HG03066 (cell line): ENCODE data around the gene PSMD2.

Experiments
- ATAC-seq: cut with Tn5 transposase; IDR thresholded peaks from one replicate; pipeline ENCODE4 v1.9.1; 2021; ENCODE audit warnings: low read depth; ENCODE audit not compliant: unreplicated experiment

PSMD2 gene

DNA sequence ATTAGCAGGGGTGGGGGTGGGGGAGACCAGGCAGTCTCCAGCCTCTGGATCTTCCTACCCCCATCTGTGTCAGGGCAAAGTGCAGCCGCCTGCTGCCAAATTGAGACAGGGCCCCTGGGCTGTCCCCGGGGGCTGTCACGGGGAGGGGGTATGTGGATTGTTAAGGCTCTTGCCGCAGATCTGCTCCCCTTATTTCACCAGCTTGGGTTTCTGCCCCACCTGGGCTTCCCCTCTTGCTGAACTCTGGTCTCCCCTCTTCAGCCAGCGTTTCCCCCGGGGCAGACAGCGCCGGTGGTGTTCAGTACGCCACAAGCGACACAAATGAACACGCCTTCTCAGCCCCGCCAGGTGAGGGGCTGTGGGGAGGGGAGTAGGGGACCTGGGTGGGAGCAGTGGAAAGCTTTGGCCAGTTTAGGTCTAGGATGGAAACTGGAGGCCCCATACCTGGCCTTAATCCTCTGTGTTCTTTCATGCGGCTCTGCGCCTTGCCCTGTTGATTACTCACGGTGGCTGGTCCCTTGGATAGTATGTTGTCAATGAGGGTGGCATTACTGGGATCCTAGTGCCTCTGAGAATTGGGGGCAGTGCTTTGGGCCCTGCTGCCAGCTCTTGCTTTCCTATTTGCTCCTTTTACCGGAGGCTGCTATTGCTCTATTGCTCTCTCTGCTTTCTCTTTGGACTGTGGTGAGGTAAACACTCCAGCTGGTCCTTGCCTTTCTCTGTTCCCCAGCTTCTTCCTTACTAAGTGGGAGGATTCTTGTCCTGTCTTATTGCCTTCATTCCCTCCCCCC is 17.0 kb downstream of the PSMD2 start:
- ATAC-seq = no peak

DNA sequence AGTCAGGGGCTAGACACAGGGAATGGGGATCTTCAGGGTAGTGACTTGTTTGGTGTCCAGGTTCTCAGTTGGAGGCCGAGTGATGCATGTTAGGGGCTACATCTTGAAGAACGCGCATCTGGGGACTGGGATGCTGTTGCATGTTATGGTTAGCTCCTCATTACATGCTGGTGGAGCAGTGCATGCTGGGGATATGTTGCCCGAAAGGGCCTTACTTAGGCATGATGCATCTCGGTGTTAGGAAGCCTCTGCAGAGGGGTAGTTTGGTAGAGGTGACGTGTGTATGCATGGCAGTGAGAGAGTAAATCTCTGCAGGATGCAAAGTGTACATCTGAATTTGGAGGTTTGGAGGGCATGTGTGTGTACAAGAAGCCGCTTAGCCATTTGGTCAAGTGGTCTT is 17.8 kb downstream of the PSMD2 start:
- no peak for ATAC-seq

DNA sequence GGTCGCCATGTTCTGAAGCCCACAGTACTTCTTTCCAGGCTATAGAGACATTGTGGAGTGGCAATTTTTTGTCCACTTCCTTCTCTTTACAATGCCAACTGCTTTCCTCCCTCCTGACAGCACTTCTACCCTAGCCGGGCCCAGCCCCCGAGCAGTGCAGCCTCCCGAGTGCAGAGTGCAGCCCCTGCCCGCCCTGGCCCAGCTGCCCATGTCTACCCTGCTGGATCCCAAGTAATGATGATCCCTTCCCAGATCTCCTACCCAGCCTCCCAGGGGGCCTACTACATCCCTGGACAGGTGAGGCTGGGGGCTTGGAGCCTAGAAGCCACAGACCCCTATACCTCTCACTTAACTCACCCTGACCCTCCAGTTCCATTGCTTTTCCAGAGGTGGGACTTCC is 18.2 kb downstream of the PSMD2 start:
- ATAC-seq = no peak

DNA sequence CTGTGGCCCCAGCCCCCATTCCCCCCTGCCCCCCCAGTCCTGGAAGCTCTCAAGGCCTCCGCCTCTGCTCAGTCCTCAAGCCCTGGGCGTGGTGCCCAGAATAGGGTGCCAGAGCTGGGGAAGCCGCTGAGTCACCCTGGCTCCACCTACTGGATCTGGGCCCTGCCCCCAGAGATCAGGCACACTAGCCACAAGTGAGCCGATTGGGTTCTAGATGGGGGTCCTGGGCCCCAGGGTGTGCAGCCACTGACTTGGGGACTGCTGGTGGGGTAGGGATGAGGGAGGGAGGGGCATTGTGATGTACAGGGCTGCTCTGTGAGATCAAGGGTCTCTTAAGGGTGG is 21.0 kb downstream of the PSMD2 start:
- no peak for ATAC-seq

DNA sequence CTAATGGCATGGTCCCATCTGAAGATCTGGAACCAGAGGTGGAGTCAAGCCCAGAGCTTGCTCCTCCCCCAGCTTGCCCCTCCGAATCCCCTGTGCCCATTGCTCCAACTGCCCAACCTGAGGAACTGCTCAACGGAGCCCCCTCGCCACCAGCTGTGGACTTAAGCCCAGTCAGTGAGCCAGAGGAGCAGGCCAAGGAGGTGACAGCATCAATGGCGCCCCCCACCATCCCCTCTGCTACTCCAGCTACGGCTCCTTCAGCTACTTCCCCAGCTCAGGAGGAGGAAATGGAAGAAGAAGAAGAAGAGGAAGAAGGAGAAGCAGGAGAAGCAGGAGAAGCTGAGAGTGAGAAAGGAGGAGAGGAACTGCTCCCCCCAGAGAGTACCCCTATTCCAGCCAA is 22.6 kb downstream of the PSMD2 start:
- ATAC-seq = no peak

DNA sequence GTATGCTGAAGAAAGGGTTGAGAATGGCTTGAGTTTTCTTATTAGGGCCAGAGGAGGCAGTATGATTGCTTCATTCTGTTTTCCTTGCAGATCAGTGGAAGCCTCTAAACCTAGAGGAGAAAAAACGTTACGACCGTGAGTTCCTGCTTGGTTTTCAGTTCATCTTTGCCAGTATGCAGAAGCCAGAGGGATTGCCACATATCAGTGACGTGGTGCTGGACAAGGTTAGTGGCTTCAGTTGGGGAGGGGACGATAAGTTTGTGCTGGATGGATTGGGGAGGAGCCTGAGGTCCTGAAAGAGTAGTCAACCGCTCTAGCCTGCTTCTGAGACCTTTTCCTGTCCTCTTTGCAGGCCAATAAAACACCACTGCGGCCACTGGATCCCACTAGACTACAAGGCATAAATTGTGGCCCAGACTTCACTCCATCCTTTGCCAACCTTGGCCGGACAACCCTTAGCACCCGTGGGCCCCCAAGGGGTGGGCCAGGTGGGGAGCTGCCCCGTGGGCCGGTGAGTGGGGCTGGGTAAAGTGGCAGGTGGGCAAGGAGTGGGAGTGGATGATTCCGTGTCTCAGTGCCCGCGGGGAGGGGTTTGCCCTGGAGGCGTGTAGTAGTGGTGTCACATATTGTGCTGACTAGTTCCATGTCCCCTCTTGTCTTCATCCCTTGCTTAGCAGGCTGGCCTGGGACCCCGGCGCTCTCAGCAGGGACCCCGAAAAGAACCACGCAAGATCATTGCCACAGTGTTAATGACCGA is 23.9 kb downstream of the PSMD2 start:
- no peak for ATAC-seq

DNA sequence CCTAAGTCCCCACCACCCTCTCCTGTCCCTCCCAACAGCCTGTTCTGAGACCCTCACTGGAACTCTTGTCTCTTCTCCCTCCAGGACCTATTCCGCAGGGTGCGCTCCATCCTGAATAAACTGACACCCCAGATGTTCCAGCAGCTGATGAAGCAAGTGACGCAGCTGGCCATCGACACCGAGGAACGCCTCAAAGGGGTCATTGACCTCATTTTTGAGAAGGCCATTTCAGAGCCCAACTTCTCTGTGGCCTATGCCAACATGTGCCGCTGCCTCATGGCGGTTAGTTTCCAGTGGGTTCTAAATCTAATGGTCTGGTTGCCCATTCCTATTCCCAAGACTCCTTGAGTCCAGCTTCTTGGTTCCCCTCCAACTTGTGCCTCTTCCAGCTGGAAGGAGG is 24.7 kb downstream of the PSMD2 start:
- ATAC-seq = no peak

DNA sequence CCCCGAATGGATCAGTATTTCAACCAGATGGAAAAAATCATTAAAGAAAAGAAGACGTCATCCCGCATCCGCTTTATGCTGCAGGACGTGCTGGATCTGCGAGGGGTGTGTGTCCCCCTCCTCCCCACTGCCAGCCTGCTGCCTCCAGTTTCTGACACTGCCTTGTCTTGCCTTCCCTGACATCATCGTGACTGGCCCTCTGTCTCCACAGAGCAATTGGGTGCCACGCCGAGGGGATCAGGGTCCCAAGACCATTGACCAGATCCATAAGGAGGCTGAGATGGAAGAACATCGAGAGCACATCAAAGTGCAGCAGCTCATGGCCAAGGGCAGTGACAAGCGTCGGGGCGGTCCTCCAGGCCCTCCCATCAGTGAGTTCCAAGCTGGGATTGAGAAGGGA is 26.2 kb downstream of the PSMD2 start:
- no peak for ATAC-seq

DNA sequence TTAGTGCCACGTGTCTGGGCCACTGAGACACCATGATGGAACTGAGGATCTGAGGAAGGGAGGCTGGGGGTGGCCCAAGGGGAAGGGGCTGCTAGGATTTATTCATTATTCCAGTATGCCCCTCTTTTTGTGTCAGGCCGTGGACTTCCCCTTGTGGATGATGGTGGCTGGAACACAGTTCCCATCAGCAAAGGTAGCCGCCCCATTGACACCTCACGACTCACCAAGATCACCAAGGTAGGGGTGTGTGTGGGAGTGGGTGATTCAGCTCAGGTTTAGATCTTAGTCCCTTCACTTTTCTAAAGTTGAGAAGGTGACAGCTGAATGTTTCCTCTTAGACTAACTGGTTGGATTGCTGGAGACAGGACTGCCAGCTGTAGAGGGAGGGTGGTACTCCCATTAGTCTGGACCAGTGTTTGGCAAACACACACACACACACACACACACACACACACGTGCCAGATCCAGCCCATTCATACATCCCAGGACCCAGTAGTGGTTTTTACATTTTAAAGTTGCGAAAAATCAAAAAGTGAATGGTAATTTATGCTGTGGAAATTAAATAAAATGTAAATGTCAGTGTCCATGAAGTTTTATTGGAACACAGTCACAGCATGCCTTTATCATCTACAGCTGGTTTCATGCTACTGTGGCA is 26.8 kb downstream of the PSMD2 start:
- no peak for ATAC-seq

DNA sequence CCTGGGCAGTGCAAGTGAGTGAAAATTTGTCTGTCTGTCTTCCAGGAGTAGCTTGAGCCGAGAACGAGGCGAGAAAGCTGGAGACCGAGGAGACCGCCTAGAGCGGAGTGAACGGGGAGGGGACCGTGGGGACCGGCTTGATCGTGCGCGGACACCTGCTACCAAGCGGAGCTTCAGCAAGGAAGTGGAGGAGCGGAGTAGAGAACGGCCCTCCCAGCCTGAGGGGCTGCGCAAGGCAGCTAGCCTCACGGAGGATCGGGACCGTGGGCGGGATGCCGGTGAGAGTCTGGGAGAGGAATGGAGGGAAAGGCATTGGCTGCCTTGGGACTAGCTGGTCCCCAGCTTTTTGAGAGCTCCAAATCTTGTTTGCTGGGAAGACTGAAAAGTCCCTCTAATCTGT is 28.1 kb downstream of the PSMD2 start:
- ATAC-seq = no peak

DNA sequence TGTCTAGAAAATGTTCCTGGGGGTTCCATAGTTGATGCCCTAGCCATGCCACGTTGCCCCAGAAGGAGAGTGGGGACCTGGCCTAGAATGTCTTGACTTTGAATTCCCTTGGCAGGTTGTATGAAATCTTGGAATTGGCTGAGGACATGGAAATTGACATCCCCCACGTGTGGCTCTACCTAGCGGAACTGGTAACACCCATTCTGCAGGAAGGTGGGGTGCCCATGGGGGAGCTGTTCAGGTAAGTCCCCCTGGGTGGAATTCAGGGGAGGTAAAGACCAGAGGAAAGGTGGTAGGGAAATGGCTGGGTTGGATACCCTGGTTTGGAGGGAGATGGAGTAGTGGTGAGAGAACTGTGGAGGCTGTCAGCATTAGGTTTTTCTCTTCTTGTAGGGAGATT is 29.5 kb downstream of the PSMD2 start:
- no peak for ATAC-seq

DNA sequence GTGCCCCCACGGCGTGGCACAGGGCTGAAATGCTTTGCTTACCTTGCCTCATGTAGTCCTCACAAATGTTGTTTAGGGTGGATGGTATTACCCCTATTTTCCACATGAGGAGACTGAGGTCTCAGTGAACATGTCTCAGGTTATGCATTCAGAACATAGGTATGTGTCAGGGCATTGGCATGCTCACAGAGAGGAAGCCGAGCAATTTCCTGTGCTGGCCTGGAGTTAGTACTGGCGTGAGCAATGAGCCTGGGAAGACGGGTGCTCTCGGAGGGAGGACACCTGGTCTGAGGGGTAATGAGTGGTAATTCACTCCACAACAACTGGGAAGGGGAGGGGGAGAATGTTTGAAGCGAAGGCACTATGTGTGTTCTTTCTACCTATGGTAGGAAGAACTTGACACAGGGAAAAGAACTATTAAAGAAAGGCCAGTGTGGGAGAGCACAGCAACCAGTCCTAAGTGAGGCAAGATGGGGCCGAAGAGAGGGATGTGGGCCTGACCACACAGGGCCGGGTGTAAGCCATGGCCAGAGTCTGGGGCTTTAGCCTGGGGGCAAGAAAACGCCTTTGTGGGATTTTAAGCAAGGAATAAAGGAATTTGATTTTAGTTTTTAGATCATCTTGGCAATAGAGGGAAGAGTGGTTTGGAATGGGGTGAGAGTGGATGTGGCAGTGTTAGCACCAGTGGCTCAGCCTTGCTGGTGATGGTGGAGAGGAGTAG is 33.5 kb downstream of the PSMD2 start:
- ATAC-seq = no peak

DNA sequence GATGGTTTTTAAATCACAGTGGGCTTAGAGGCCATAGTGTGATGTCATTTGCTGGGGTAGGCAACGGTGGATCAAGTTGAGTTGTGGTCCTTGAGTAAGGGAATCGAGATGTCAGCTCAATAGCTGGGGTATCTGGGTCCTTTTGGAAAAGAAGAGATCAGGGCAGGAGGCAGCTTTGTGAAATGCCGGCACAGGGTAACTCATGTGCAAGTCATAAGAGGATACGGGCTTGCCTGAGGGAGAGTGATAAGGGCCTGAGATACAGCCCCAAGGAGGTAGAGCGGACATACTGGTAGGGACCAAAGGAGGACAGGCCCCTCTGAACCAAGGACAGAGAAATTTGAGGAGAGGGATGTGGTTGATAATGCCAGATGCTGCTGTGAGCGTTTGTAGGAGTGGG is 34.1 kb downstream of the PSMD2 start:
- no peak for ATAC-seq

DNA sequence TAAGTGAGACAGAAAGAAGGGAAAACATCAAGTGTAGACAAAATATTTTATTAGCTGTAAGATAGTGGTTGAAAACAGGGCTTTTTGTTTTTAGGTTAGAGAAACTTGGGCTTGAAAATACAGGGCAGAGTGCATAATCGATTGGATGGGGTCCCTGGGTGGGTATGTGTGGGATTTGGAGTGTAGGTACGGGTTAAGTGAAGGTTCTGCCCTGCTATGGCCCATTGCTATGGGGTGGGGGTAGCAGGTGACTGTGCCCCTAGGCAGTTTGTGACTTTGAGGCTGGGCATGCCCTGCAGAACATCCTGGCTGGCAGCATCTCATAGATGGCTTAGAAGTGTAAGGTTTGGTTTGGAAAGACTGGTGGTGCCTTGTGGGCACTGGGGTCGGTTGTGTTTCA is 34.7 kb downstream of the PSMD2 start:
- no peak for ATAC-seq

DNA sequence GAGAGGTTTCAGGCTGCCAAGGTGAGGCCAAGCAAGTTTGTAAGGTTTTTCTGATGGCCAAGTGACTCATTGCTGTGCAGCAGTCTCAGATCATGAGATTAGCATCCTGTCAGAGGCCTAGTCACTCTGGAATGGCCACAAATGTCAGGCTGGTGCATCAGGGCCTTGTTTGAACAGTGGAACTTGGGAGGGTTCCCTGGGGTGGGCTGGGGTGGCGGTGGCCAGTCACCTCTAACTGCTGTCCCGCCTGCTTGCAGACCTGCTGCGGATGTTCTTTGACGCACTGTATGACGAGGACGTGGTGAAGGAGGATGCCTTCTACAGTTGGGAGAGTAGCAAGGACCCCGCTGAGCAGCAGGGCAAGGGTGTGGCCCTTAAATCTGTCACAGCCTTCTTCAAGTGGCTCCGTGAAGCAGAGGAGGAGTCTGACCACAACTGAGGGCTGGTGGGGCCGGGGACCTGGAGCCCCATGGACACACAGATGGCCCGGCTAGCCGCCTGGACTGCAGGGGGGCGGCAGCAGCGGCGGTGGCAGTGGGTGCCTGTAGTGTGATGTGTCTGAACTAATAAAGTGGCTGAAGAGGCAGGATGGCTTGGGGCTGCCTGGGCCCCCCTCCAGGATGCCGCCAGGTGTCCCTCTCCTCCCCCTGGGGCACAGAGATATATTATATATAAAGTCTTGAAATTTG is 35.6 kb downstream of the PSMD2 start:
- ATAC-seq = no peak

DNA sequence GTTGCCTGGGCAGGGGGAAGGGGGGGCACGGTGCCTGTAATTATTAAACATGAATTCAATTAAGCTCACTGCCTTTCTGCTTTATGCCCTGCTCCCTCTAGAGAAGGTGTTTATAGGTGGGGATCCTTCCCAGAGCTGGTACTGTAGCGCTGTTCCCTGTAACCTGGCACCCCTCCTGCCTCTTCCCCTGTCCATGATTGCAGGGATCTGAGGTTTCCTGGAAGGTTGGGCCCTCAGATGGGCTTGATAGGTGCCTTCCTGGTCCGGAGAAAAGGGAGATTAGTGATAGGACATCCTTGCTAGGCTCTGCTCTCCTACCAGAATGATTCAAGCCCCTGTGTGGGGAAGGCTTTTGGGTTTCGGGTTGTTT is 36.2 kb downstream of the PSMD2 start:
- no peak for ATAC-seq

DNA sequence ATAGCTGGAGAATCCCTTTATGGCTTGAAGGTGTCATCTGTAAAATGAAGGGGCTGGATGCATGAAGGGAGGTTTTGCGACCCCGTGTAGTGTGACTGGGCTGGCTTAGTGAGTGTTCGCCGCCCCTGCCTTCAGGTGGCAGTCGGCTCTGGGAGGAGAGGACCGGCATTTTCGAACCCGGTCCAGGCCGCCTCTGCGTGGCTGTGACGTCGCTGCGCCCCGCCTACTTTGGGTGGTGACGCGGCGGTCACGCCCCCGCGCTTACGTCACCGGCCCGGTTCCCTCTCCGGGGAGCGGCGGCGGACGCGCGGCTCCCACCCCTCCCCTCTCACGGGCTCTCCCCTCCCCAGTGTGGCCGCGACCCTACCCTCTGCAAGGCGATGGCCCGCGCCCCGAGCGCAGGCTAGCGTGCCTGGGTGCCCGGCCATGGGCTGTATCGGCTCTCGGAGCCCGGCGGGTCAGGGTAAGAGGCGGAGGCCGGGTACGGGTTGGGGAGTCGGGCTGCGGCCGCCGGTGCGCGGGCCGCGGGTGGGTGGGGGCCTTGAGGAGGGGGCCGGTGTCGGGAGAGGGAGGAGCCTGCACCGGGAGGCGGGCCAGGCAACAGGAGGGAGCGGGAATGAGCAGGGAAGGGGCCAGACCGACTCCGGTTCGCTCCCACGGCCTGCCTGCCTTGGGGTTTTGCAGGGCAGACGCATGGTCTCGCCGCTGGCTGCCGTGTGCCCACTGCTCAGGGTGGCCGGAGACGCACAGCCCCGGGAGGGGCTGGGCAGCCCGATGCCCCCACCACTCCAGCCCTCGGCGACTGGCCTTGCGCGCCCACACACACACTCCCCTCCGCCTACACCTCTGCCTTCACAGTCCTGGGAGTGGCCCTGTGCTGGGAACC is 36.9 kb downstream of the PSMD2 start:
- ATAC-seq = peak; percentile 55

DNA sequence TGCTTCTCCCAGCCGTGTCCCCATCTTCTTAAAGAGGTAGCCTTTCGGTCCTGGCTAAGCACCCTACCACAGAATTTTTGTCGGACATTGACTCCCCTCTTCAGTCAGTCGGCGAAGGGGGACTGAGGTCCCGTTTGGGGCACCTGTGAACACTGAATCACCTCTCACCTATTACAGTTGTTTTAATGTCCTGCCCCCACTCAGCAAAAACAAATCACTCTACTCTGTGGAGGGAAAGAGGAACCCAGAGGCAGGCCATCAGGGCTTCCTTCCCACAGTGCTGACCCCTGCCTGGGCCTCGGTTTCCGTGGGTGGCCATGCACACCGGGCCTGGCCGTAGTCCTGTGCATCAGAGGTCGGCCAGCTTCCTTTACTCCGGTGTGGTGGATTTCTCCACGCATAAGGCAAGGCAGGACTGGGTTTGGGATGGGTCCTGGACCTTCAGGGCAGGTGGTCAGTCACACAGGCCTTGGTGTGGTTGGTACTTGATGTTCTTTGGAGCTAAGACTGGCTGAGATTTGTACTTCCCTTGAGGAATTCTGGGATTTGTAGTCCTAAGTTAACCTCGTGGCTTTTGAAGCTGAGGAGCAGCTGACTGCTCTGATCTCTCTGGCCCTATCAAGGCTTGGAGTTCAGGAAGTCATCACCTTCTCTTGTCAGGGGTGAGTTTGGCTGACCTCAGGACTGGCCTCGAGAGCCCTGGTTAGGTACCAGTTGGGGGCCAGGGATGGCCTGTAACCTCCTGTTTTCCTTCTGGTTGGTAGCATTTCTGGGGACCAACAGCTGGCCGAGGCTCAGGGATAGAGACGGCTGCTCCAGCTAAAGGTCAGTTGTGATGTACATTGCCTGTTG is 37.7 kb downstream of the PSMD2 start:
- no peak for ATAC-seq

DNA sequence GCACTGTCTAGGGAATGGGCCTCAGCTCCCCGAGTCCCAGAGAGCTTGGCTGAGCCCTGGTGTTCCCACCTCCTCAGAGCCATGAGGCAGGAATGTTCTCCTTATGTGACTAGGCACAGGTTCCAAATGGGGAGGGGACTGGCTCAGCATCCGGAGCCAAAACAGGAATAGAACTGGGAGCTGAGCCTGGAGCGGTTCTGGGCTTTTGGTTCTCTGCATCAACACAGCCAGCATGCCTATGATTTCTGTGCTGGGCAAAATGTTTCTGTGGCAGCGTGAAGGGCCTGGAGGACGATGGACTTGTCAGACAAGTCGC is 38.3 kb downstream of the PSMD2 start, which contains the start of gene FAM131A:
FAM131A (plus strand) TSS at position 202 of the 316 bp plus-strand sequence; CDS start at position 233, 31 bp downstream.
- ATAC-seq = no peak
